IPS-15b (cell line): ENCODE results near the gene ERC2.

Source experiments
- H3K27me3 ChIP-seq: one replicate; pipeline ENCODE4 v1.6.1; 2013; ENCODE audit warnings: low read length; ENCODE audit not compliant: control insufficient read depth, insufficient read depth
- H3K36me3 ChIP-seq: one replicate; pipeline ENCODE4 v1.6.1; 2013; ENCODE audit warnings: low read length; ENCODE audit not compliant: control insufficient read depth, insufficient read depth
- H3K4me1 ChIP-seq: one replicate; pipeline ENCODE4 v1.6.1; 2013; ENCODE audit warnings: mild to moderate bottlenecking, low read length; ENCODE audit not compliant: control insufficient read depth, insufficient read depth
- H3K4me3 ChIP-seq: one replicate; pipeline ENCODE4 v1.5.1; 2013; ENCODE audit warnings: low read depth, low read length
- H3K9ac ChIP-seq: one replicate; pipeline ENCODE4 v1.6.1; 2013; ENCODE audit warnings: low read depth, mild to moderate bottlenecking, low read length
- H3K9me3 ChIP-seq: one replicate; pipeline ENCODE4 v1.6.1; 2013; ENCODE audit warnings: mild to moderate bottlenecking, low read length; ENCODE audit not compliant: control insufficient read depth, insufficient read depth

ERC2 gene

GRCh38 chr3:55569033-55569599, 899.2 kb downstream of the ERC2 start:
- H3K9ac ChIP-seq: no peak overlapping the region
- H3K4me1 ChIP-seq: peaks cover 21% of the 10 kb centered on the region
- no peaks in the 10 kb centered on the region for H3K27me3 ChIP-seq
- no peaks in the 10 kb centered on the region for H3K36me3 ChIP-seq
- H3K9me3 ChIP-seq: no peaks in the 10 kb centered on the region
- H3K4me3 ChIP-seq: no peak overlapping the region

GRCh38 chr3:55567615-55568014, 900.7 kb downstream of the ERC2 start:
- Histone ChIP-seq H3K27me3 (no peaks in the 10 kb centered on the region), H3K9ac (no peak overlapping the region), H3K36me3 (no peaks in the 10 kb centered on the region), H3K4me3 (no peak overlapping the region), H3K9me3 (no peaks in the 10 kb centered on the region), H3K4me1 (peaks cover 18% of the 10 kb centered on the region)

- no peaks in the 10 kb centered on the region for H3K27me3 ChIP-seq
- H3K9ac ChIP-seq: no peak overlapping the region
- H3K36me3 ChIP-seq: no peaks in the 10 kb centered on the region
- H3K4me3 ChIP-seq: no peak overlapping the region
- peaks cover 15% of the 10 kb centered on the region for H3K4me1 ChIP-seq
- H3K9me3 ChIP-seq: no peaks in the 10 kb centered on the region
Measured at GRCh38 chr3:55567121-55567520, 901.1 kb downstream of the ERC2 start.

- Histone ChIP-seq H3K4me1 (peaks cover 3% of the 10 kb centered on the region), H3K9me3 (no peaks in the 10 kb centered on the region), H3K27me3 (no peaks in the 10 kb centered on the region), H3K36me3 (no peaks in the 10 kb centered on the region), H3K9ac (no peak overlapping the region), H3K4me3 (no peak overlapping the region)
Measured at GRCh38 chr3:55565521-55565920, 902.7 kb downstream of the ERC2 start.

DNA sequence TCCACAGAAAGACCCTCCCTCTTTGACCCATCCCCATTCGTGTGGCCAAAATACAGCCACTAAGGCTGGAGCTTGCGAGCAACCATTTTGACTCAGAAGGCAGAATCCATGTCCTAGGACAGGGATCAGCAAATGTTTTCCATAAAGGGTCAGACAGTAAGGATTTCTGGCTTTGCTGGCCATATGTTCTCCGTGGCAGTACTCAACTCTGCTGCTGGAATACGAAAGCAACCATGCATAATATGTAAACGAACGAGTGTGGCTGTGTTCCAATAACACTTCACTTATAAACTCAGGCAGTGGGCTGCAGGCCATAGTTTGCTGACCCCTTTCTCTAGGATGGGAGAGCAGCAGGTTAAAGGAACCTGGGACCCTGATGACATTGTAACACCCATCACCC, 903.5 kb downstream of the ERC2 start:
- H3K36me3 ChIP-seq: no peaks in the 10 kb centered on the region

GRCh38 chr3:55562700-55563099, 905.6 kb downstream of the ERC2 start:
- H3K4me3 ChIP-seq: no peak overlapping the region
- H3K27me3 ChIP-seq: no peaks in the 10 kb centered on the region
- H3K9ac ChIP-seq: no peak overlapping the region
- H3K4me1 ChIP-seq: no peaks in the 10 kb centered on the region
- no peaks in the 10 kb centered on the region for H3K36me3 ChIP-seq
- no peaks in the 10 kb centered on the region for H3K9me3 ChIP-seq

More for the DNA sequence above, 903.5 kb downstream of the ERC2 start:
- Histone ChIP-seq H3K9ac (no peak overlapping the region), H3K4me3 (no peak overlapping the region), H3K9me3 (no peaks in the 10 kb centered on the region), H3K4me1 (no peaks in the 10 kb centered on the region), H3K27me3 (no peaks in the 10 kb centered on the region)

DNA sequence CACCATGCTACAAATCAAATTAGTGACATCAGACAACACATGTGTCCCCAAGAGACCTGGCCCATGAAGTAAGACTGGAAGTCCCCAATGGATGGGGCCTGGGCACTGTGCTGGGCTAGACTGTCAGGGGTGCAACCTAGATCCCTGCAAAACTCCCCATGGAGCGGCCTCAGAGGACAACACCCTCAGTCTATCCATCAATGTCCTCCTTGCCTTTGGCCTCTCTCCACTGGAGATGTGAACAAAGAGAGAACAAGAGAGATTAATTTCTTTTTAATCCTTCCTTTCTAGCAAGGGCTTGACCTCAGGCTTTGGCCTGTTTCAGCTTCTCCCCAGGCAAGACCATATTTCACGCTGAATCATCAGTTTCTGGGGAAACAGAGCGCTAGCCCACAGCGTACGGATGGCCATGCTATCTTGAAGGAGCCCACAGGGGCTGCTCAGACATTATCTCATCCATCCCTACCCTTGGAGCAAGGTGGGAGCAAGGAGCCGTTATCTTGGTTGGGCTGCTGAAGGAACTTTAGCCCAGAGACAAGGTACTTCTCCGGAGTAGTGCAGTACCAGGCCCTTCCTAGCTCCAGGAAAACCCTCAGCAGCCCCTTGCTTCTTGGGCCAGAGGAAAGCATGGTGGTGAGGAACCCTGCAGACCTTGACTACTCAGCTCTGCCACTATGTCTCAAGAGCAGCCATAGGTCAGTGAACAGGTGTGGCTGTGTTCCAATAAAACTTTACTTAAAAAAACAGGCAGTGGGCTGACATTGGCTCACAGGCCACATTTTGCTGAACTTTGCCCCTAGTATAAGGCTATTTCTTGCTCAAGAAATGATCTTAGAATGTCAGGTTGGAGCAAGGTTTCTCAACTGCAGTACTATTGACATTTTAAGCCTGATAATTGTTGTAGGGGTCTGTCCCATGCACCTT, 908.5 kb downstream of the ERC2 start:
- Histone ChIP-seq H3K36me3 (no peaks in the 10 kb centered on the region), H3K4me1 (peaks cover 20% of the 10 kb centered on the region), H3K4me3 (no peak overlapping the region), H3K9ac (no peak overlapping the region), H3K27me3 (no peaks in the 10 kb centered on the region), H3K9me3 (no peaks in the 10 kb centered on the region)

DNA sequence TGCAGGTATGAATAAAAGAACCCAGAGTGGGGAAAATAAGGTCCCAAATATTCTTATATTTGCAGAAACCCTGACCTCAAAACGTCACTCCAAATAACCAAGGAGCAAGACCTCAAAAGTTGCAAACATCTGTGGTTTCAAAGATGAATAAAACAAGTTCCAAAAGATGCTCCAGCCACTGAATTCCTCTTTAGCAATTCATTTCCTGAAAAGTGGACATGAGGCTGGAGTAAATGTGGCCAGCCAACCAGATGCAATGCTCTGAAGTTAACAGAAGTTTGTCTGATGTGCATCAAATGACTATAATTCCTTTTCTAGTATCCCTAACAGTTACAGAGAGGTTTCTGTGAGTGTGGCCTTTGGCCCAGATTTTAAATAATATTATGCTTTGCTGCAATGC, 910.0 kb downstream of the ERC2 start:
- no peaks in the 10 kb centered on the region for H3K9me3 ChIP-seq

GRCh38 chr3:55557549-55557948, 910.7 kb downstream of the ERC2 start:
- Histone ChIP-seq H3K9ac (no peak overlapping the region), H3K9me3 (no peaks in the 10 kb centered on the region), H3K36me3 (no peaks in the 10 kb centered on the region), H3K4me1 (peaks cover 27% of the 10 kb centered on the region), H3K27me3 (no peaks in the 10 kb centered on the region), H3K4me3 (no peak overlapping the region)

More for the DNA sequence above, 910.0 kb downstream of the ERC2 start:
- Histone ChIP-seq H3K27me3 (no peaks in the 10 kb centered on the region), H3K9ac (no peak overlapping the region), H3K36me3 (no peaks in the 10 kb centered on the region), H3K4me3 (no peak overlapping the region), H3K4me1 (peaks cover 27% of the 10 kb centered on the region)

DNA sequence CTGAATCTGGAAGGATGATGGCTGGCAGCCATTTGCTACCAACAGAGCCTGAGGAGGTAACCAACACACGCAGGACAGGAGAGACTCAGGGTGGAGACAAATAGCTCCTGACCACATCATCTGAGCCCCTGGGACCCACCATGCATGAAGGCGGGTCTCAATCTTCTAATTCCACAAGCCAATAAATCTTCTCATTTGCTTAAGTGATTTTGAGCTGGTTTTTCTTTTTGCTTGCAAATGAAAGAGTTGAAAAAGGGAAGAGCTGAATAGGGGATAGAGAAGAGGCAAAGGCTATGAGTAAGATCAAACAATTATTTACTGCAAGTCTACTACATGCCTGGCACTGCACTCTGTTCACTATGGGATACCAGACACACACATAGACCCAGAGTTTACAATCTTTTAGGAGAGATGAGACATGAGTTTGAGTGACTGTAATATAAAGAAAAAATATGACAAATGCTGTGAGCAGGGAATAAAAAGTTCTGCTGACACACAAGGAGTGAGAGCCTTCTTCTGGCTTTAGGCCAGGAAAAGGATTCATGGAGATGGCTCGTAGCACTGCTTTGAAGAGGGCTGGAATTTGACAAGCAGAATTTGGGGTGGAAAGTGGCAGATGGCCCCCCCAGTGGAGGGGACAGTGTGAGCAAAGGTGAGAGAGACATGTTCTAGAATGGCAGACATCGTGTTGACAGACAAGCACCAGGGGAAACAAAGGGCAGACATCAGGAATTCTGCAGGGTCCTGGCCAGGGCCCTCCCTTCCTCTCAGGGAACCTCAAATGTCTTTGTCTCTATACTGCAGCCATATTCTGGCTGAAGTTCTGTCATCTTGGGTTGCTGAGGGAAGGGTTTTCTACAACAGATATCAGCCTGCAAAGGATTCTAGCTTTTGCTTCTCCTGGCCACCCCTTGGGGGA, 911.4 kb downstream of the ERC2 start:
- Histone ChIP-seq H3K4me3 (no peak overlapping the region), H3K36me3 (no peaks in the 10 kb centered on the region), H3K4me1 (peaks cover 27% of the 10 kb centered on the region), H3K9me3 (no peaks in the 10 kb centered on the region), H3K27me3 (no peaks in the 10 kb centered on the region), H3K9ac (no peak overlapping the region)

DNA sequence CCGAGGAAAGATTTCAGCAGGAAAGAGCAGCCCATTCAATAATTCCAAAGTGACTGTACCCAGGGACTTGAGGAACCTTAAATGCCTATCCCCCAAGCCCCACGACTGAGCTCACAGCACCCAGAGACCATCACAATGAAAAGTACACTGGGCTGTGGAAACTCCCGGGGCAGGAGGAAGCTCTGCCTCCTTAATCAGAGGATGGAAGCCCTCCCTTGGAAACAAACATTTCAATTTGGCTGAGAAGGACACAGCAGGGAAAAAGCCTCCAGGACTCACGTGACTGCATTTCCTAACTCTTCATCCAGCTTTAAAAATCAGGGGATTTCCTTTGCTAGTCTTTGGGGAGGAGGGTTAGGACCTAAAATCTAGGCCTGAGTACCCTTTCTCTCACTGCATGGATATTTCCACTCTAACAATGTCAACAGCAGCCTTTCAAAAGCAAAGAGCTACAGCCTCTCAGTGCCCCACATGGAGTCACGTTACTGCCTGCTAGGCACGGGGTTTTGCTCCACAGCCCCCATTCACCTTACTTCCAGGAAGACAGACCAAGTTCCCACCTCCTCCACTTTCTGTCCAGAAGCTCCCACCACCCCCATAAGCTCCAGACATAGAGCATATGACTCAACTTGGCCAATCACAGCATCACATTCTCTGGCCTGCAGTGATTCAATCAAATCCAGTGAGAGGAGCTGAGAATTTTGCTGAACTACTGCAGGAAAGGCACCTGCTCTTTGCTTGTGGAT, 912.2 kb downstream of the ERC2 start:
- H3K27me3 ChIP-seq: no peaks in the 10 kb centered on the region
- no peaks in the 10 kb centered on the region for H3K36me3 ChIP-seq
- H3K4me1 ChIP-seq: peaks cover 27% of the 10 kb centered on the region
- H3K9ac ChIP-seq: peak overlapping the region; percentile 39
- H3K4me3 ChIP-seq: no peak overlapping the region
- no peaks in the 10 kb centered on the region for H3K9me3 ChIP-seq
